Thyroid gland (tissue), 4 donors: Measurements from ENCODE around the gene RHBDL3. TPM values are rescaled to one million over a fixed set of nuclear protein-coding genes. Genes with fewer than 3 reads are reported as not detected.

Experiments
- DNase-seq, 2 donors: peaks; one replicate each; pipeline ENCODE4 v3.0.0-alpha.2; 2019
- H3K27ac ChIP-seq, 3 donors: fragments of 200-600 bp; sonication (generic); 1 replicate in 2 of 3; 2 replicates in 1 of 3; pipeline ENCODE4 v1.5.1; 2016 to 2019; ENCODE audit warnings: mild to moderate bottlenecking in 1 of 3, moderate library complexity in 1 of 3
- H3K27me3 ChIP-seq: fragments of 200-600 bp; sonication (generic); one replicate; pipeline ENCODE4 v1.5.1; 2019
- H3K36me3 ChIP-seq, 2 donors: fragments of 200-600 bp; sonication (generic); one replicate each; pipeline ENCODE4 v1.5.1; 2016 to 2019
- H3K4me1 ChIP-seq, 2 donors: fragments of 200-600 bp; sonication (generic); one replicate each; pipeline ENCODE4 v1.5.1; 2017 to 2019
- H3K4me3 ChIP-seq, 3 donors: fragments of 200-600 bp; sonication (generic); replicated peaks in 1 of 3; 1 replicate in 2 of 3; 2 replicates in 1 of 3; pipeline ENCODE4 v1.5.1; 2016; ENCODE audit warnings: mild to moderate bottlenecking in 1 of 3
- H3K9me3 ChIP-seq: fragments of 200-600 bp; sonication (generic); one replicate; pipeline ENCODE4 v1.5.1; 2017
- POLR2A ChIP-seq, 2 donors: fragments of 450-650 bp; IDR thresholded peaks; one replicate each; pipeline ENCODE4 v1.6.1; 2017; ENCODE audit warnings: antibody characterized with exemption in 2 of 2, mild to moderate bottlenecking in 2 of 2, moderate library complexity in 1 of 2
- WGBS, 2 donors: methylation state at CpG; one replicate each; pipeline ENCODE4 v1.1.5; 2017; 5-methylcytosine and 5-hydroxymethylcytosine counted together
- intact Hi-C: fragments of 100-400 bp; cut with DNase I; formaldehyde crosslinking; loops from one replicate; pipeline ENCODE4 v1.15.1; 2023
- total RNA-seq, 4 donors: library from RNA; depleted of rRNA; stranded (reverse); fragments of >200 nt; gene quantifications; one replicate each; pipeline ENCODE4 v1.2.3, GENCODE V29; 2016
- TF ChIP-seq, protein P1 (sequence below), 6 experiments: fragments of 200-600 bp in 3 of 6; fragments of 450-650 bp in 3 of 6; sonication (generic) in 3 of 6; IDR thresholded peaks; one replicate each; pipeline ENCODE4 v1.5.1; 2016 to 2019; ENCODE audit warnings: antibody characterized with exemption in 6 of 6, mild to moderate bottlenecking in 2 of 6, inconsistent platforms in 1 of 6, moderate library complexity in 1 of 6

The RHBDL3 gene
- total RNA-seq, 4 donors from 2014 or later = 0.15 to 0.22 TPM; not detected in 2

DNA sequence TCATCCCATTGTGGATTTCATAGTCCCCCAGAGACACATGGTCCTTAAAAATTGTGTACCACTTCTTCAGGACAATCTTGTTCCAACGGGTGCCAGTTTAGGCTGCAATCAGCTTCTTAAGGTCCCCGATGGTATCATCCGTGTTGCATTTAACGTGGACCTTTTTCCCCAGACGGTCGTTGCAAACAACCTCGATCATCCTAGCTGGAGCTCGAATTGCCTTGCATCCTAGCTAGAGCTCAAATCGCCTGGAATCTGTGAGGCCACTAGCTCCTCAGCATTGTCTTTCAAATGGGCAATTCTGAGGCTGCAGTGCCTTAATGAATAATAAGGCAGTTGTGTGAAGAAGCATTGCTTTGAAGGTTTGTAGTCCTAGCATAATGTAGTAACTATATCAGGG, 37.7 kb upstream of the RHBDL3 start:
- H3K27me3 ChIP-seq = no peaks in the 10 kb centered on the region
- no peaks in the 10 kb centered on the region for H3K9me3 ChIP-seq
- no peak overlapping the region for H3K4me3 ChIP-seq
- no peak for DNase-seq
- TF ChIP-seq POLR2A (IDR thresholded peaks at IDR 0.05) = no peak
- TF ChIP-seq, protein P1, sequence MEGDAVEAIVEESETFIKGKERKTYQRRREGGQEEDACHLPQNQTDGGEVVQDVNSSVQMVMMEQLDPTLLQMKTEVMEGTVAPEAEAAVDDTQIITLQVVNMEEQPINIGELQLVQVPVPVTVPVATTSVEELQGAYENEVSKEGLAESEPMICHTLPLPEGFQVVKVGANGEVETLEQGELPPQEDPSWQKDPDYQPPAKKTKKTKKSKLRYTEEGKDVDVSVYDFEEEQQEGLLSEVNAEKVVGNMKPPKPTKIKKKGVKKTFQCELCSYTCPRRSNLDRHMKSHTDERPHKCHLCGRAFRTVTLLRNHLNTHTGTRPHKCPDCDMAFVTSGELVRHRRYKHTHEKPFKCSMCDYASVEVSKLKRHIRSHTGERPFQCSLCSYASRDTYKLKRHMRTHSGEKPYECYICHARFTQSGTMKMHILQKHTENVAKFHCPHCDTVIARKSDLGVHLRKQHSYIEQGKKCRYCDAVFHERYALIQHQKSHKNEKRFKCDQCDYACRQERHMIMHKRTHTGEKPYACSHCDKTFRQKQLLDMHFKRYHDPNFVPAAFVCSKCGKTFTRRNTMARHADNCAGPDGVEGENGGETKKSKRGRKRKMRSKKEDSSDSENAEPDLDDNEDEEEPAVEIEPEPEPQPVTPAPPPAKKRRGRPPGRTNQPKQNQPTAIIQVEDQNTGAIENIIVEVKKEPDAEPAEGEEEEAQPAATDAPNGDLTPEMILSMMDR (IDR thresholded peaks at IDR 0.05) = no peak
- H3K27ac ChIP-seq = no peak overlapping the region
- peaks cover 0 to 8% of the 10 kb centered on the region in 2 donors for H3K36me3 ChIP-seq
- peaks cover 0 to 7% of the 10 kb centered on the region in 2 donors for H3K4me1 ChIP-seq
- intact Hi-C loops = no loop called here
- WGBS, 2 donors = 75 to 80% methylated on average over 9 of the region's 9 CpGs

DNA sequence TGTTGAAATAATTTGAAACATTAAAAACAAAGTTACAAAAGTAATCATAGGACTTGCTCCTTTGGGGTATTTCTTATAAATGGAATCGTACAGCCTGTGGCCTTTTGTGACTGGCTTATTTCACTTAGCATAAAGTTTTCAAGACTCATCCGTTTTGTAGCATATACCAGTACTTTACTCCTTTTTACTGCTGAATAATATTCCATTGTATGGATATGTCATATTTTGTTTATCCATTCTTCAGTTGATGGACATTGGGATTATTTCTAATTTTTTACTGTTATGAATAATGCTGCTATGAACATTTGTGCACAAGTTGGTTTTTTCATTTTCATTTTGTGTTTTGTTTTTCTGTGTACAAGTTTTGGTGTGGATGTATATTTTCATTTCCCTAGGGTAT, 30.0 kb upstream of the RHBDL3 start:
- WGBS, 2 donors = 95 to 99% methylated on average over 2 of the region's 2 CpGs
- H3K27ac ChIP-seq = no peak overlapping the region
- no peak for TF ChIP-seq POLR2A (IDR thresholded peaks at IDR 0.05)
- TF ChIP-seq, protein P1 (IDR thresholded peaks at IDR 0.05) = no peak
- intact Hi-C loops = no loop called here
- DNase-seq = no peak
- no peaks in the 10 kb centered on the region for H3K9me3 ChIP-seq
- H3K4me1 ChIP-seq = no peaks in the 10 kb centered on the region
- no peaks in the 10 kb centered on the region for H3K36me3 ChIP-seq
- no peaks in the 10 kb centered on the region for H3K27me3 ChIP-seq
- no peak overlapping the region for H3K4me3 ChIP-seq

DNA sequence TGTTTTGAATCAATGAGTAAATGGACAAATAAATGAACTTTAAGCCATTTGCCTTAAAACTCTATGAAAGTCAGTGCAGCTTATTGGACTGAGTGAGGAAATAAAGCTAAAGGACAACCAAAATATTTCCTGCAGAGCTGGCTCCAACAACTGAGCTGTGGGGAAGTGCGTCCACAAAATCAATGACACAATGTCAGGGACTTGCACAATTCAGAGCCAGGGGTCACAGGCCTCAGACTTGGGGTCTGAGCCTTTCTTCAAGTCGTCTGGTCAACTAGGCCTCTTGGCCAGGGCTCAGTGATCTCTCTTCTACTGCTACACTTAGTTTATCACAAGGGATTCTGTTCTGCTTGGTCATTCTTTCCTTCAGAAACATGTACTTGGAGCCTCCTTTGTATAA, 26.2 kb upstream of the RHBDL3 start:
- Histone ChIP-seq H3K36me3 (no peaks in the 10 kb centered on the region), H3K9me3 (no peaks in the 10 kb centered on the region), H3K27me3 (no peaks in the 10 kb centered on the region), H3K27ac (no peak overlapping the region), H3K4me1 (no peaks in the 10 kb centered on the region), H3K4me3 (no peak overlapping the region)
- TF ChIP-seq, protein P1 (IDR thresholded peaks at IDR 0.05) = no peak
- TF ChIP-seq POLR2A (IDR thresholded peaks at IDR 0.05) = no peak
- no peak for DNase-seq
- intact Hi-C loops = no loop called here
- WGBS, 2 donors = 71 to 82% methylated on average over 2 of the region's 2 CpGs

DNA sequence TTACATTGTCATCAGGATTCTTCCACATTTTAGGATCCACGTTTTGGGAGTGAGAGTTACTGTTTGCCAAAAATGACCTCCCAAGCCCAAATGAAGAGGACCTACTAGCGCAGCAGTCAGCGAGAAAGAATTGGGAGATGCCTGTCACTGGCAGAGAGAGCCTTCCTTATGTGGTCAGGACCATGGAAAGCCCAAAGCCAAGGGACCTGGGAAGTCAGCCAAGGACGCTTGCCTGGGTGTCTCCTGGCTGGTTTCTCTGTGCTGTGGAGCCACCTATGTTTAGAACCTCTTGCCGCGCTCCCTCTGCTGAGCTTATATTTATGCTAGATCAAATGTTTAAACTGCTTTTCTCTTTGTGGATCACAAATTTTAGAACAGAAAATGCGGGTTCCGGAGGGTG, 24.9 kb upstream of the RHBDL3 start:
- no peak overlapping the region for H3K27ac ChIP-seq
- H3K4me3 ChIP-seq = no peak overlapping the region
- H3K27me3 ChIP-seq = no peaks in the 10 kb centered on the region
- H3K9me3 ChIP-seq = no peaks in the 10 kb centered on the region
- no peaks in the 10 kb centered on the region for H3K36me3 ChIP-seq
- peak; percentile 10 to 28 for DNase-seq
- no peak for TF ChIP-seq POLR2A (IDR thresholded peaks at IDR 0.05)
- TF ChIP-seq, protein P1 (IDR thresholded peaks at IDR 0.05) = no peak
- intact Hi-C loops = no loop called here
- no peaks in the 10 kb centered on the region for H3K4me1 ChIP-seq
- WGBS, 2 donors = 68 to 75% methylated on average over 8 of the region's 8 CpGs

DNA sequence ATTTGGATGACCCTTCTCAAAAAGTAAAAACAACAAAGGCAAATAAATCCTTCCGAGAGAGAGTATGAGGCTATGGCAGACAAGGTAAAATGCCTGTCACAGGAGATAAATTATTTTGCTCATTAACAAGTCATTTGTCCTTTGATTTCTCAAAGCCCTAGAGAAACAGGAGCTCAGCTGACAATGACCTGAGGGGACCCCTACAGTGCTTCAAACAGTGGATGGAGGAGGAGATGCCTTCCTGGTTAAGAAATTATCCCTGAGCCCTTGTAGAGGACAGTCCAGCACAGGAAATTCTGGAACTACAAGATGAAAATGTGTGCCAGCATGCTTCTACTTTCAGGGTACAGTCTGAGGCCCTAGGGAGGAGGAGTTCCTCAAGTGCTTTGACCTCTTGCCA, 24.0 kb upstream of the RHBDL3 start:
- Histone ChIP-seq H3K9me3 (no peaks in the 10 kb centered on the region), H3K4me1 (no peaks in the 10 kb centered on the region), H3K27ac (no peak overlapping the region), H3K4me3 (no peak overlapping the region), H3K36me3 (no peaks in the 10 kb centered on the region), H3K27me3 (no peaks in the 10 kb centered on the region)
- peak in 1 of 2 donors; percentile 9 for DNase-seq
- intact Hi-C loops = no loop called here
- 81 to 85% methylated on average over 1 of the region's 1 CpG for whole genome bisulfite sequencing, 2 donors
- TF ChIP-seq, protein P1 (IDR thresholded peaks at IDR 0.05) = no peak
- TF ChIP-seq POLR2A (IDR thresholded peaks at IDR 0.05) = no peak
